HG03457 (cell line): ENCODE data around the gene PDZD2.

Experiments used
- ATAC-seq: cut with Tn5 transposase; IDR thresholded peaks from one replicate; pipeline ENCODE4 v1.9.1; 2021; ENCODE audit warnings: moderate number of reproducible peaks; ENCODE audit not compliant: unreplicated experiment

Gene PDZD2

DNA sequence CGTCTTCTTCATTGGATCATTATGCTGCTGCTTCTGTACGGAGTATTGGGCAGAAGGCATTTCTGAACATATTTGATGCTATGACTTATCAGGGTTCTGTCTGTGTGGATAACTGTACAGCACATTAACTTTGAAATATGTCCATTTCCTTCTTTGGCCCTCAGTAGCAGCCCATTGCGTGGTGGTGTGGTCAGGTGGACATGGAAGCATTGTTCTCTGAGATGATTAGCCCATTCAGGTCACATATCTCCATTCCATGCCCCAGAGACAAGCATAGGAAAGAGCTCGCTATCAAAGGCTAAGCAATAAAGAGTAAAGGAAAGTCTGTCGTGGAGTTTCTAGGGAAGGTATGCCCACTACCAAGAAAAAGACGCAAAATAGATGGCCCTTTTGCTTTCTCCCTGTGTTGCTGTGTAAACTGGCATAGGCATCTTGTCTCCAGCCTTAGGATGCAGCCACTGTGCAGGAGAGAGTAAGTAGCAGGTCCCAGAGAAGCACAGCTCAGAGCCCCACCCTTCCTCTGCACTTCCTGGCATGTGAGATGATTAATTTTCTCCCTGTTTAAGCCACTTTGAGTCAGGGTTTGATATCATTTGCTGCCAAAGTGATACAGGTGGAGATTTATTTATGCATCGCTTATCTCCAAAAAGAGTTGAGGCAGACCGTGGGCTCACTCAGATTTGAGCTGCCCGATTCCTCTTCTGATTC, 221.9 kb downstream of the PDZD2 start:
- ATAC-seq = no peak

DNA sequence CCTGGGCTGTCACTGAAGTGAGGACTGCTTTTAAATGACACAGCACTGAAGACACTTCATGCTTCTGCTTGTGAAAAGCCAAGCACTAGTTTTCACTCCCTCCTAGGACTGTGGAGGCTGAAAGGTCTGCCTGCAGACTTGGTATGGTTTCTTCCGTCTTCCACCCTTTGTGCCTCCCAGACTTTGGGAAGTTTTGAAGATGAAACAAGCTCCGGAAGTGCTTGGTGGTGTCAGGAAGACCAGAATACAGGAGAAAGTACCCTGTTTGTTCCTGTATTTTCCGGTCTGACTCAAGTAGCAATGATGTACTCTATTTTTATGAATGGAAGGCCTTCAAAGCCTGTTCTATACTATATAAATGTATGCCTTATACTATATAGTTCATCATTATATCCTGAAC, 222.7 kb downstream of the PDZD2 start:
- no peak for ATAC-seq

DNA sequence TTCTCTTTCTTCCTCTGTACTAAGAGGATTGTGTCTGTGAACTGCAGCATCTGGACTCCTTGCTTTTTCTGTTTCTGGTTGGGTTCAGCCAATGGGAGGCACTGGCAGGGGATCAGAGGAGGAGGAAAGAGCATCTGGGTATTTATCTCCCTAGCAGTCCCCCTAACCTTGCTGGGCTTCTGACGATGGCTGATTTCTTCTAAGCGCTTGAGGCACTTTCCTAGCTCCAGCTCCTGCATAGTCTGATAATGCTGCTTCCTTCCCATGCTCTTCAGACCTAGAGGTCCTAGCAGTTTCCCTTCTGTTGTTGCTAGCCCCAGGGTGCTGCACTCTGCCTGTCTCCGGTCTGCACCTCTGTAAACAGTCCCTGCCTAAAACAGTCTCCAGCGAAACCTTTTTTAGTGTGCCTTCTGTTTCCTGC, 225.1 kb downstream of the PDZD2 start:
- no peak for ATAC-seq

DNA sequence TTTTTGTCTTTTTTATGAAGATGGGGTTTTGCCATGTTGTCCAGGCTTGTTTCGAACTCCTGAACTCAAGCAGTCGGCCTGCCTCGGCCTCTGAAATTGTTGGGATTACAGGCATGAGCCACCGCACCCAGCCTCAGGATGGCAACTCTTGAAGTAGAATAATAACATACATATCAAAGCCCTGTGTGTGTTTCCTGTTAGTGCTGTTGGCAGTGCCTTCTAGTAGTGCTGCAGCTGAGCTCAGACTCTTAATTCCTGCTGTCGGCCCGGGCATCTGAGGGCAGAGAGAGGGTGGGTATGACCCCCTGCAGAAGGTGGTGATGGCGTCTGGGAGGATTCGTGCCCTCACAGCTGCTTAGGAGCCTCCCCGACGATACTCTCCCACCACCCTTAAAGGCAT, 227.2 kb downstream of the PDZD2 start:
- ATAC-seq = no peak

DNA sequence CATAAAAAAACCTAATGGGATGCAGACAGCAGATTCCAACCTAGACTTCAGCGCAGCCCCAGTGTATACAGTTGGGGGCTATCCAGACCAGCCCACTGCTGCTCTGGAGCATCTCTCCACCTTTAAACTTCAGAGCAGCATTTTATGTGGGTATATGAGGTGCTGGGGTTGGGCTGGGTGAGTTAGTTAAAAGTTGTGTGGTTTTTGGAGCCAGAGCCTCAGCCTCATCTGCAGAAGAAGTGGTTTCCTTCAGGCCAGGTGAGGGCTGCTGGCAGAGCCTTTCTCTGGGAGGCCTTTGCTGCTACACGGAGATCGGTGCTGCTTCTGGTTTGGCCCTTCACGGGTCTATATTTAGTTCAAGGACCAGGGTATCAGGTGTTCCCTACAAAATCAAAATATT, 228.3 kb downstream of the PDZD2 start:
- ATAC-seq = no peak

DNA sequence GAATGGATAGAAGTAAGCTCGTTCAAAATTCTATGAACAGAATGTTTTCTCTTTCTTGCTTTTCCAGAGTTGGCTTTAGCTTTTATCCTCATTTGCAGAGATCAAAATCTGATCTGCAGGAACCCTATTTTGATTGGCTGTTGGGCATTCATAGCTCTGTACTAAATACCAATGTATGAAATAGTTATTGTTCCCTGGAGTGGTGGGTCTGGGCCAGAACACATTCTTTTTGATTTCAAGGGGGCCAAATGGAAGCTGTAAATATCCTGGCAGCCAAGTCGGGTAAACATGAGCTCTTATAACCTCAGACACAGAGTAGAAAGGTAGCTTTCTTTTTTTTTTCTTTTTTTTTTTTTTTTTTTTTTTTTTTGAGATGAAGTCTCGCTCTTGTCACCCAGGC, 241.5 kb downstream of the PDZD2 start:
- no peak for ATAC-seq

DNA sequence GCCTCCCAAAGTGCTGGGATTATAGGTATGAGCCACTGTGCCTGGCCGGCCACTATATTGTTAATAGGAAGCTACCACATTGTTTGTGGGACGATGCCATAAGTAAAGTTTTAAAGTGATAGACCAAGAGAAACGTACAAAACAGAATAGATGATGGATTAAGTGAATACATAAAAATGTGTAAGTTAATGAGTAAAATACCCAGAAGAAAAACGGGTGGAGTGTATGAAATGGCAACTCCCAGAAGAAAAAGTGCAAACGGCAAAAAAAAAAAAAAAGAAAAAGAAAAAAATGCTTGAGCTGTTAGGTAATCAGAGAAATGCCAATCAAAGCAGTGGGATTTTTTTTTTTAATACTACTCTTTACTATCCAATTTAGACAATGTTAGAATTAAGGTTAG, 246.0 kb downstream of the PDZD2 start:
- ATAC-seq = no peak

DNA sequence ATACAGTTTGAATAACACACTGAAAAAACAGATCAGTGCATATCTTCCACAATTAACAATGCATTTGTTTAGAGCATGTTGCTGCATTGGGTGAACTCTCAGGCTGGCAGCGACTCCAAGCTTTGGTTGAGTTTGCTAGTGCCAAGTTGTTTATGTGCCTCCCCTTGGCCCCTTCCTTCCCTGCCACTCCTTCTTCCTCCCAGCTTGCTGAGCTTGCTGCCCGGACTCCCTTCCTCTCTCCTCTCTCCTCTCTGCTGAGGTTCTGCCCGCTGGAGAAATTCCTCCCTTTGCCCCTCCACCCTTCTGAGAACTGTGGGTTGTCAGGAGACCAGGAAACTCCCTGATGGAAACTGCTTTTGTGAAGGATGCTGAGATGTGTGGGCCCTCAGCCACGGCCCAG, 247.3 kb downstream of the PDZD2 start:
- no peak for ATAC-seq

DNA sequence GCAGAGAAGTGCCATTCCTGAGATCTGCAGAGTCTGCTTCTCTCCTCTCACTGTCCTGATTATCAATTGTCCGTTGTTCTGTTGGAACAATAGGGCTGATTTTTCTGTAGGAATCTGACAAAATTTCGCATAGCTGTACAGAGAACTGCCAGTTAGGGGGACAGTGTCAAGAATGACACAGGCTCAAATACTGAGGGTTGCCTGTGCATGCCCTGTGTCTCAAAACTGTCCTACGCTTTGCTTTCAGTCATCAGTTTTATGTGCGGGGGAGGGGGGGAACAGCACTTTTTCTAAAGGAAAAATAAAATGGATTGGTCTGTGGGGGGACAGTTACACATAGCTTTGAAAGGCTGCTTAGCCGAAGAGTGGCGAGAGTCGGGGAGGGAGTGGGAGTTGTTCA, 248.6 kb downstream of the PDZD2 start:
- ATAC-seq = no peak

DNA sequence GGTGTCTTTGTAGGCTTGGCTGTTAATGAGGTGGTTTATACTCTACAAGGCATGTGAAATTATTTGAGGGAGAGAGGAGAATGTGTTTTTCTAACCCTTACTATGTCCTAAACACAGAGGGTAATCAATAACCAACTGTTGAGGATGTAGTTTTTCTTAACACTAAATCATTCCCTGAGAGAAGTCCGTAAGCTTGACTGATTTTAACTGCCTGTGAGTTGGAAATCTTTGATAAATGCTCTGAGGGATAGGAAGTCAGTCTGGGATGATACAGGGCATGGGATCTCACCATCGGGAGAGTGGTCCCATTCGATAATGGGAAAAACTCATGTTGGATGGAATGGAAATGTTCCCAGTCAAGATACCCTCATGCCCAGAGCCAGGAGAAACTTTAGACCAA, 249.6 kb downstream of the PDZD2 start:
- no peak for ATAC-seq

DNA sequence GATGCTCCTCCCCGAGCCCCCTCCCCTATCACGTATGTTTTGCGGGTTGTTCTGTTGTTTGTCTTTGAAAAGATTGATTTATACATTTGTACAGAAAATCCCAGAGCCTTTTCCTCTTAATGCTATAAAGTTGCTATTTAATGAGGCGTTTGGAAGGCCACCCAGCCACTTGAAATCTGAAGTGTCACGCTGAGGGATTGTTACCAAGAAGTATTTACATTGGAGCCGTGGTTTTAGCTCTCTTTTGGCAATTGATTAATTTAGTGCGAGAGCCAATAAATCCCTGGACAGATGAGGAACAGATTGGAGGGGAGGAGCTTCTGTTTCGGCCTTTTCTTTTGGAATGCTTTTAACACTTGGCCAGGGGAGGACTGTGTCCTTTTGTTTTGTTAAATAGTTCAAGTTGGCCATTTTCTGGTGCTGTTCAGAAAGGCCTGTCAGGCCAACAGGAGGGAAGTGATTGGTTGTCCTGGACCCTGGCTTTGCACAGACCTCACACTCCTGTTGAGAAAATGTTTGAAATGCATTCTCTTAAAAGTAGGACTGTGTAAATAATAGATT, 250.2 kb downstream of the PDZD2 start:
- no peak for ATAC-seq

DNA sequence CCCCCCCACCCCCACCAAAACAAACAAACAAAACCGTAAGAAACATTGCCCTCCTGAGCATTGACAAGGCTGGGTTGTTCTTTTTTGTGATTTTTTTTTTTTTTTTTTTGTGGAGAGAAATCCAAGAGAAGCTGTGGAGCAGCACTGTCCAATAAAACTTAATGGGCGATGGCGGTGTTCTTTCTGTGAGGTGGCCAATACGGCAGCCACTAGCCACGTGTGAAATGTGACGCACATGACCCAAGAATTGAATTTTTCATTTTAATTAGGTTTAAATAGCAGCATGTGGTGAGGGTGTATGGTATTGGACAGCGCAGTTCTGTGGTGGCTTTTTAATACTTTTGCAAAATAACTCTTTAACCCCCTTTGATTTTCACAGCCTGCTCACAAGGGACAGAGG, 251.1 kb downstream of the PDZD2 start:
- ATAC-seq = no peak

DNA sequence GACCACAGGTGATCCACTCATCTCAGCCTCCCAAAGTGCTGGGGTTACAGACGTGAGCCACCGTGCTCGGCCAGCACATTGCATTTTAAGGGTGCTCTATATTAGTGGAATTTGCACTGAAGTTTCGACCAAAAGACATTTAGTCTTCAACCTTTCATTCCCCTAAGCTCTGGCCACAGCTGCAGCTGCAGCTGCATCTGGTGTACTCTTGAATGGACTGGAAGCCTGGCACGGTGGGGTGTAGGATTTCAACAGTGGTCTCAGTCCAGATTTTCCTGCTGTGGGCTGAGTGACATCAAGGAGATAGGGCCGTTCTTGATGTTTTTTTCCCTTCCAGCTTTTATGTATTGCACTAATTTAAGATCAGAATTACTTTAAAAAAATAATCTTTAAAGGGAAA, 255.2 kb downstream of the PDZD2 start:
- ATAC-seq = no peak

DNA sequence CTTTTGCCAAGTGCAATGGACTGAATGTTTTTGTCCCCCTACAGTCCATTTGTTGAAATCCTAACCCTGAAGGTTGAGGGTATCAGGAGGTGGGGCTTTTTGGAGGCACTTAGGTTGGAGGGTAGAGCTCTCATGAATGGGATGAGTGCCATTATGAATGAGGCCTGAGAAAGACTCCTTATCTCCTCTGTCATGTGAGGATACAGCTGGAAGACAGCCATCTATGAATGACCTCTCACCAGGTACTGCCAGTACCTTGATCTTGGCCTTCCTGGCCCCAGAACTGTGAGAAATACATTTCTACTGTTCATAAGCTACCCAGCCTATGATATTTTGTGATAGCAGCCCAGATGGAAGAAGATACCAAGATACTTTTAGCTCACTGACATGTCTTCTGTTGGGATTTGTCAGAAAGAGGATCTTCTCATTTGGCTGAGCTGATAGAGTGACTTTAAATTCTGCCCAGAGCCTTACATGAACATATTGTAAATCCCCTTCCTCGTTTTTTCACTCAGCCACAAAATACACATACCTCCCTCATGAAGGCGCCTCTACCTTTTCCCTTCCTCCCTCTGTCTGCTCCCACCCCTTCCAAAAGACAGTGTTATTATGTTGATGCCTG, 256.4 kb downstream of the PDZD2 start:
- ATAC-seq = no peak

DNA sequence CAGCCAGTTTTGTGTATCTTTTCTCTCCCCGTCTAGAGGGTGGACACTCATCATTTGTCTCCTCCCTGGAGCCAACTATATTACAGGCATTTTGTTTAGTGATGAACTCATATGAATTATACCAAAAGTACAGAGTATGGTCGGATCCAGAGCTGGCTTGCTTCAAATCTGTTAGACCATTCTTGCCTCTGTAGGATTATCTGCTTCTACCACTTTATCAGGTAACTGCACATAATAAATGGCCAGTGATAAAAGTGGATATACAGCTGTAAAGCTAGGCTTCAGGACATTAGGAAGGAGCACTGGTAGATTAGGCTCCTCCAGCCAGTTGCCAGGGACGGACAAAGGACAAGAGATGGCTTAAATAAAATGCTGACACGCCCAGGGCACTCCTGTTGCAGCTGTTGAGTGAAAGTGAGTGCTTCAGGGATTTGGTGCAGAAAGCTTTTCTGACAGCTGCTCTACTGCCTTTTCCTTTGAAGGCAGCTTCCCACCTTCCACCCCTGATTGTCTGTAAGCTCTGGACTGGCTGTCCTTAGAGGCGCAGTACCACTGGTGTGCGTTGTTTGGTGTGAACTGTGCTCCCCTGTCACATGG, 259.2 kb downstream of the PDZD2 start:
- no peak for ATAC-seq

DNA sequence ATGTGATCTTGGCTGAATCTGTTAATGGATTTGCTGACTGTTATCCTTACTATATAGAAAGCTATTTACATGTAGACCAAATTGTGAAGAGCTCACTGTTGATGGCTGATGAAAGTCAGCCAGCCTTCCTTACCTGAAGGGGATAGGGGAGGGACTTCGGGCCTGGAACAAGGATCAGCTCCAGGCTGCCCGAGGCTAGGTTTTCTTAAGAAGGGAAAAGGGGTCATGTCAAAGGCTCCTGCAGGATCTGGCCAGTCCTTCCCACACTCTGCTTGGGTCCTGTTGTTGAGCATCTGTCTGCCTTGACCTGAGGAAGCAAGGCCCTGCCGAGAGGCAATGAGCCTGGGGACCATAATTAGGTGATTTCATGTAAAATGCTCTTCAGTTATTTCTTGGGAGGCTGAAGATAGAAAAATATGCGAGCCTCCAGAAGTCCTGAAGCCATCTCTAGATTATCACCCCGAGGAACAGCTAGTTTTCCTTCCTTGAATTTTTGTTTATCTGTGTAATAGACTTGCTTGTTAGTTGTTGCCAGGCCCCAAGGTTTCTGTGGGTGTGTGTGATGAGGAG, 261.4 kb downstream of the PDZD2 start:
- no peak for ATAC-seq

DNA sequence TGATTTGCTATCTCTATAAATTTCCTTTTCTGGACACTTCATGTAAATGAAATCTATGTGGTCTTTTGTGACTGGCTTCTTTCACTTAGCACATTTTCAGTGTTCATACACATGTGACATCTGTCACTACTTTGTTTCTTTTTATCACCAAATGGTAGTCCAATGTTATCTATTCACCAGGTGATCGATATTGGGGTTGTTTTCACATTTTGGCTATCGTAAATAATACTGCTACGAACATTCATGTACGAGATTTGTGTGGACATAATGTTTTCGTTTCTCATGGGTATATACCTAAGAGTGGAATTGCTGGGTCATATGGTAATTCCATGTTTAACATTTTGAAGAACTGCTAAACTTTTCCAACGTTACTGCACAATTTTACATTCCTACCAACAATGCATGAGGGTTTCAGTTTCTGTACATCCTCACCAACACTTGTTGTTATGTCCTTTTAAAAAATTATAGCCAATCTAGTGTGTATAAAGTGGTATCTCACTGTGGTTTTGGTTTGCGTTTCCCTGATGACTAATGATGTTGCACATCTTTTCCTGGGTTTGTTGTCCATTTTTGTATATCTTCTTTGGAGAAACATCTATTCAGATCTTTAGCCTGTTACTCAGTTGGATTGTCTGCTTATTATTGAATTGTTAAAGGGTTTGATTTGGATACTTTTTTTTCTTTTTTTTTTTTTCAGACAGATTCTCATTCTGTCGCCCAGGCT, 263.0 kb downstream of the PDZD2 start:
- ATAC-seq = no peak

DNA sequence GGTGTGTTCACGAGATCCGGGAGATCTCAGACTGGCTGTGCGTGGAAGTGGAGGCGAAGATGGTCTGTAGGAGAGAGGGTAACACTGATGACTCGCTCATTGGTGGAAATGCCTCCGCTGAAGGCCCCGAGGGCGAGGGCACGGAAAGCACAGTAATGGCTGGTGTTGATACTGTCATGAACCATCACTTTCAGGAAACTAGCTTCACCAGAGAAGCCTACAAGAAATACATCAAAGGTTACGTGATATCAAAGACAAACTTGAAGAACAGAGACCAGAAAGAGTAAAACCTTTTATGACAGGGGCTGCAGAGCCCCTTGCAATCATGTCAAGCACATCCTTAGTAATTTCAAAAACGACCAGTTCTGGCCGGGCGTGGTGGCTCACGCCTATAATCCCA, 269.5 kb downstream of the PDZD2 start:
- no peak for ATAC-seq

DNA sequence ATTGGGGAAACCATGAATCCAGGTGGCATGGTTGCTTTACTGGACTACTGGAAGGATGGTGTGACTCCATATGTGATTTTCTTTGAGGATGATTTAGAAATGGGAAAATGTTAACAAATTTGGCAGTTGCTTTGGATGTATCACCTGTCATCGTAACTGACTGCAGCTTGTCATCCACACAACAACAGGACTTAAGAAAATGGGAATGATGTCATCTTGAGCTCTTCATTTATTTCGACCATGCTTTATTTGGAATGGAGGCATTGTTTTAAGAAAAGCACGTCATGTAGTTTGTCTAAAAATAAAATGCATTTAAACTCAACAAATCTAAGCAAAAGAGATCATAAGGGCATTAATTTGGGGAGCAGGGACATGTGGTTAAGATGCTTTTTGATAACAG, 270.1 kb downstream of the PDZD2 start:
- ATAC-seq = no peak

DNA sequence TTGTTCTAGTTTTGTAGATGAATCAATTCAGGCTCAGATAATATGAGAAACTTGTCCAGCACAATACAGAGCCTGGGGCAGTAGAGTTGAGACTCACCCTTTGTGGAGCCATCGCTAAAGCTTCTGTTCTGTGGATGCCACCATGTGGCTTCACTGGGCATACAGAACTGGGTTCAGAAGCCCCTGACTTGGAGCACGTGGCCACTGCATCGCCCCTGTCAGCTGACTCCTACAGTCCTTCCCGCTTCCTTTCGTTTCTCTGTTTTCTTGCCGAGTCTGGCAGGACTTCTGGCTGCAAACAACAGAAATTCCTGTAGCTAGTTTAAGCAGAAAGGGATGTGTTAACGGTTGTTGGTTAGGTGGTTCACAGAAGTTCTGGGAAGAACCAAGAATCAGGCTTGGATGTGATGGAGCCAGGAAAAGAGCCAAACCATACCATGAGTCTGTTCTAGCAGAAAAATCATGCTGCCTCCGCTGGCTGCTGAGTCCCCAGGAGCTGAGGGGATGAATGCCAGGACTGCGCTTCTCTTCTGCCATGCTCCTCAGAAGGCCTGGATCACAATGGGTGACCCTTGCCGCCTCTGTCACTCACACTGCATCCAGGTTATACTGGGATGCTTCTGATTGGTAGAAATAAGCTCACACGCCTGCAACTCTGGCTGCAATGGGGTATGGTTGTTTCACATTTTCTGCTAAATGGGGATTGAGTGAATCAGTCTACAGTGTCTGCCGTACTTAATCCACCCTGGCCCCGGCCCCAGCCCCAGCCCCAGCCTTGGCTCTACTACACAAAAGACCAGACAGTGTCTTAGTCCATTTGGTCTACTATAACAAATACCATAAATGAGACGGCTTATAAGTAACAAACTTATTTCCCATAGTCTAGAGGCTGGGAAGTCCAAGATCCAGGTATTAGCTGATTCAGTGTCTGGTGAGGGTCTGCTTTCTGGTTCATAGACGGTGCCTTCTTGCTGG, 272.6 kb downstream of the PDZD2 start:
- no peak for ATAC-seq
